ENCODE results near the gene ANKRD37.

- TF ChIP-seq CTCF (IDR thresholded peaks at IDR 0.05) (no peak), POLR2AphosphoS5 (IDR thresholded peaks at IDR 0.05) (peak in 2 of 3 donors; percentile 36 to 59)
These were observed 13.2 kb upstream of the ANKRD37 start for GRCh38 chr4:185383451-185383850.

Data from stomach (tissue), 4 donors.